ENCODE measurements around the gene RAP2A.

- TF ChIP-seq EZH2phosphoT487 (IDR thresholded peaks at IDR 0.05; ENCODE audit: low read depth, severe bottlenecking, unreplicated experiment) = no peak
- TF ChIP-seq CTCF (IDR thresholded peaks at IDR 0.05; ENCODE audit: poor library complexity) = no peak
Measured at GRCh38 chr13:97394542-97394941, 39.4 kb upstream of the RAP2A start.

Data from hepatocyte (in vitro differentiated cells).